ENCODE measurements around the gene ZCCHC14.

Gene ZCCHC14

DNA sequence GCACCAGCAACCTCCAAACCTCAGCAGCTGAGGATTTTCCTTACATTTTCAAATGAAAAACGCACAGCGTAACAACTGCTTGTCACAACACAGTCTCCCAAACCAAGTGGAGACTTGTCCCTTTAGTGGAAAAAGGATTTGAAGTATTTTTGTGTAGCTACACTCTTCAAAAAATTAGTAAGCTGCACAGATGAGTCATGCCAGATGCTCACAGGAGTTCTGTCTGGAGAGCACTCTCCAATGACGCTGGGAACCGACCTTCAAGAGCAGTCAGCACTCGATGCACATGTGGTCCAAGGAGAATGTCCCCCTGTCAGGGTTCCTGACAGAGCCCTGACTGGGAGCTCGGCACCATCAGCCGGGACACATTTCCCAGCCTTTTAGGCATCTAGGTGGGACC, 60.9 kb downstream of the ZCCHC14 start:
- DNase-seq (ENCODE audit: low read depth), result peak; percentile 33

DNA sequence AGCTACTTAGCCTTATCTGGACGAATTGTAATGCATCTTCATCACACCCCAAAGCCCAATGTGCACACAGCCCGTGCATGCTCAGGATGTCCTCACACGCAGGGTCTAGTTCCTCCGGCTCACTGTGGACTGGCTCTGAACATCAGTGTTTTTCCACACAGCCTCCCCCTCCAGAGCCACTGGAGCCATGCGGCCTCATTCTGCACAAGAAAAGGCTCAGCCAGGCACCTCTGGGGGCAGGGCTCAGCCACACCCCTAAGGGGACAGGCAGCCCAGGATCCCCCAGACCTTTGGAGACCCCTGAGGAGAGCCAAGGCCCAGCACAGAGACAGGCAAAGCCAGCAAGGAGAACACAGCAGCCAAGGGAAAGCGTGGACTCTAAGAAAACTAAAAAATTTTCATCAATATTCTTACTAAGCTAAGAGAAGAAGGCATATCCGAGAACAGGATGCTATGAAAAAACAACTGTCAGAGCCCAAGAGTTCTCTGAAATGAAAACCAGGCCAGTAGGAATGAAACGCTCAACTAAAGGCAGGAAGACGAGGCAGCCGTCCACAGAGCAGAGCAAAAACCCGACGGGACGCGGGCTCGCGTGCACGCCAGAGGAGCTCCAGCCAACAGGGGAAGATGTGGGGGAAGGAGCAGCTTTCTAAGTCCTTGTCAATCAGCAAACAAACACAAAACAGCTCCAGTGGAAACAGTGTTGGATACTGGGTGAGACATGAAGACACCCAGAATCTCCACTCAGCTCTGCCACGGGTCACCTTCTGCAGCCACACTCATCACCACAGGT, 66.2 kb downstream of the ZCCHC14 start:
- no peak for DNase-seq (ENCODE audit: low read depth)

DNA sequence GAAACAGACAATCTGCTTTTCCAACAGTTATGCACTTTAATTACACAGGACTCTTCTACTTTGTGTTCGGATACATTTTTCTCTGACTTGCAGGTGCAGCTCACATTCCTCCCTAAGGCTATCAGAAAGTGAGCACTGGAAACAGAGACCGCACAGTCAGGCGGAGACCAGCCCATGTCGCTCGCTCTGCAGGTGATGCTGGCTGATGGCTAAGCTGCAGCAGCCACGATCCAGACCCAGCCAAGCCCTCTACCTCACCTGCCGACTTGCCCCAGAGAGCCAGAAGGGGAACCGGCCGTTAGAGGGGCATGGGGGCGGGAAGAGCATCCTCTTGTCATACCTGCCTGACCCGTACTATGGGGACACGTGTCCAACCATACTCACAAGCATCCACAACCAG, 66.9 kb downstream of the ZCCHC14 start:
- DNase-seq (ENCODE audit: low read depth), result no peak

DNA sequence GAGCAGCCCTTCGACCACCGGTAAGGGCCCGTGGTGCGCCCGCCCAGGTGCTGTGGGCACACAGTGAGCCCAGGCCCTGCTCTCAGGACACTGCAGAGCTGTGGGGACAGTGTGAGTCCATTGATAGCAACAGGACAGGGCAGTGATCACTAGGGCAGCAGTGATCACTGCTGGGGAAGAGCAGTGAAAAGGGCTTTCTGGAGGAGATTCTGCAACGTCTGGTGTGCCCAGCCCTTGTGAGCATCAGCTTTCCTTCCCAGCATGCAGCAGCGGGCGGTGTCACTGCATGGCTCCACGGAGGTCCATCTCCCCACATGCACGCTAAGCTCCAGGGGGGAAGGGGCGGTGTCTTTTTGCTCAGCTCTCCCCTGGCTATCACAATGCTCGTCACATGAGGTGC, 68.6 kb downstream of the ZCCHC14 start:
- no peak for DNase-seq (ENCODE audit: low read depth)

DNA sequence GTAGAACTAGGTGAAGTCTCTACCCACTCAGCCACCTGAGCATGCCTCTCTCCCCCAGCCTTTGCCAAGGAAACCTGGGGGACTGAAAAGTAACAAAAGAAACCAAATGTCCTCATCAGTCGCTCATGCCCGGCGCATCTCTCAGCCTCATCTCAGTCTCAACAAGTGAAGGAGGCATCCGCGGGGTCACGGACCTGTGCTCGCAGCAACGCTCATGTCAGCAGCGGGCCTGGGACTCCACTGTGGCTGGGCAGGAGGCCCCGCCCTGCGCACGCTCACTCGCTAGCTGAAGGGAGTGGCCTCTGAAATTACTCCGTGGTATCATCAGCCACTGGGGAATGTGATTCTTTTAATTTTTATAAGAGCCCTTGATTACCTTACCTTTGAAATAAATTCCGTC, 69.4 kb downstream of the ZCCHC14 start:
- DNase-seq (ENCODE audit: low read depth), result no peak

DNA sequence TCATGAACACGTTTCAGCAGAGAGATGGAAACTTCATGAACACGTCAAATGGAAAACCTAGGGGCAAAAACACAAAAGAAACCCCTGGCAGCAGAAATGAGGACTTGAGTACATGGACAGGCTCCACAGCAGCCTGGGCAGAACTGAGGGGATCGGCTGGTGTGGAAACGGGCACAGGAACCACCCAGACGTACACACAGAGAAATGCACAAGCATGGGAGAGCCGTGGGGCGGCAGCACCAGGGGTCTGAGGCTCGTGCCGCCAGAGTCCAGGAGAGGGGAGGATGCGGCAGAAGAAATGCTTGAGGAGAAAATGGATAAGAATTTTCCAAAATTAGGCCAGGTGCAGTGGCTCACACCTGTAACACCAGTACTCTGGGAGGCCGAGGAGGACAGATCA, 70.7 kb downstream of the ZCCHC14 start:
- no peak for DNase-seq (ENCODE audit: low read depth)

DNA sequence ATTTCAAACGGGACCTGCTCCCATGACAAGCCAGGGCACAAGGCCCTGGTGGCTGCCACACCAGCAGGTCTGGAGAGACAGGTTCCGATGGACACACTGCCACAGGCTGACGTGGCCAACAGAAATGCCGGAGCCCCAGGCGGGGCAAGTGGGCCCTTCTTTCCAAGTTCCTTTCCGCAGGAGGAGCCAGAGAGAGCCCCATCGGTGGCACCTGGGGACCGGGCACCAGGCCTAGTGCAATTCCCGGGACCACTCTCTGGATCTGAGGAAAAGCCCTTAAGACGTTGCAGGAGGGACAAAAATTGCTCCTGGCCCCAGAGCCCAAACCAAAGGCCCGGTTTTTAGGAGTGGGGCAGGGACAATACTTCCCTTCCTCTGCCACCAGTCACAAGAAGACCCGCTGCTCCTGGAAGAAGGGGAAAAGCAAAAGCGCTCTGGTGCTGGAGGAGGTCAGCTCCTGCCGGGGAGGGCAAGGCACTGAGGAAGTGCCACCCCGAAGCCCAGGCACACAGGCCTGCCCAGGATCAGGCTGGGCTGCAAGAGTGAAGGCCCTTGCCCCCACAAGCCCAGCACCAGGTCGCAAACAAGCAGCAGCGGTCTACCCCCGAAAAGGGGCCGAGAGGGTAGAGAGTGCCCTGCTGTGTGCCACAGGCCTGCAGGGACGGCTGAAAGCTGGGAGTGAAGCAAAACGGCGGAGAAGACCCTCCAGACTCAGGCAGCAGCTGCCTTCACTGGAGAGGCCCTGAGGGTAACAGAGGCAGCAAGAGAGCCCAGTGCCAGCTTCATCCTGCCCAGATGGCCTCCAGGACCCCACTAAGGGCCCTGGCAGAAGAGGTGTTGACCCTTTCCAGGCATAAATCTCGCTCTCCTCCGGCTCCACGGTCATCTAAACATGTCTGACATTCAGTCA, 71.6 kb downstream of the ZCCHC14 start:
- DNase-seq (ENCODE audit: low read depth), result no peak

DNA sequence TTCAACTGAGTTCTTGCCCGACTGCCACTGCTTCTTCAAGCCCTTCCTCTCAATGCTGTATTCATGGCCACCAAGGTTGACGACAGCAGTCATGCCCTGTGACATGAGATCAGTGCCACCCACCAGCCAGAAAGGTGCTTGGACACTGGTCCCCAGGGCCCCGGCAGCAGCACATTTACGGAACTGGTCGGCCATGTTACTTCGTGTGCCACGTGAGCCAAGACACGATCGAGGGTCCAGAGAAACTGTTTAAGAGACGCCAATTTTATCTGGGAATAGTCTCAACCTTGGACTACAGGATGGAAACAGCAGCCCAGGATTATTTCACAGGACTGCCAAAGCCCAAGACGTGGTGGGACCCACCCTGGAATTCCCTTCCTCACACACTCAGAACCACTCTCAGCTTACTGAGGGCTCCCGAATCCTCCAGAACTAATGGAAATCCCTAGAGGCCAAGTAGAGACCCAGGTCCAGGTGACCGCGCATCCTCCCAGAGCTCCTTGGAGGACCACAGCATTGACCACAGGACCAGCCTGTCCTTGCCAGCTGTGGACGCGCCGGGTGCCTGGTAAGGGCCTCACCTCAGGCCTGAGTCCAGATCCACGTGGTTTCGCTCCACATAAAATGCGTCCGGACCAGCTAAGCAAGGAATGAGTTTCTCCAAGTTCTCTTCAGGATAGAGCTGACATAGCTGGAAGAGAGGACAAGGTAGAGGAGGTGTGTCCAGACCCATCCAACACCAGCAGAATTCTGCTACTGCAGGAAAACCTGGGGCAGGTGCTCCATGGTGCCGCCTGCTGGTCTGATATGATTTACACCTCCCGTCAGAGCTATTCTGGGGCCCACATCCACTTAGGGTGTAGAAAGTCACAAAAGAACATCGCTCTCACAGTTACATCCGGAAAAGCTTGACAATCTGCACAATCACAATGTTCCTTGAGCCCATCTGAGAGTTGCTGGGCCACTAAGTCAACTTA, 72.5 kb downstream of the ZCCHC14 start:
- DNase-seq (ENCODE audit: low read depth), result no peak

DNA sequence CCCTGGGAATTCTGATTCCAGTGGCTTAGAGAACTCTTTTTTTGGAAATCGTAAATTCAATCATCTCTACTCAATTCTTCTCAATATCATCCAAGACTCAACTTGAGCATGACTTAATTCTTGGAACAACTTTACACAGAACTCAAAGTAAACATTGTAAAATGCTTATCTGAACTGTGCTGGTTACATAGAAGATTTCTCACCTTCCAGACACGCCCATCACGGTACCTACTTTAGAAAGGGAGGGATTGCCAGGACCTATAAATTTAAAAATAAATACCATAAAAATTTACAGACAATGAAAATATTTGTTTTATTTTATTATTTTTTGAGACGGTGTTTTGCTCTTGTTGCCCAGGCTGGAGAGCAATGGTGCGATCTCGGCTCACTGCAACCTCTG, 74.2 kb downstream of the ZCCHC14 start:
- DNase-seq (ENCODE audit: low read depth), result no peak

DNA sequence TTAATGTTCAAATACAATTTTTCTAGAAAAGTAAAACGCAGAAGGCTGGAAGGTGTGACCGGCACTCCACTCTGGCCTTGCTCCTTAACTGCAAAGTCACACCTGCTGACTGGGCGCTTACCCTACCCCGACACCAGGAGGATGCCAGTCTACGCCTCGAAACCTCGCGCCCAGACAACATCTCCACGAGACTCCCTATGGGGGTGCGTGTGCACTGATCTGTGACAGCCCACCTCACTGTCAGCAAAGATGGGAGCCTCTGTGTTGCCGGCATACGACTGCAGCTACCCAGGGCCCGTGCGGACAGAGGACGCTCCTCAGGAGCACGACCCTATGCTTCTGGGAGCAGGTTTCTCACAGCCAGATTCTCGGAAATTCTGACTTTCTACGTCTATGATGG, 74.6 kb downstream of the ZCCHC14 start:
- no peak for DNase-seq (ENCODE audit: low read depth)

DNA sequence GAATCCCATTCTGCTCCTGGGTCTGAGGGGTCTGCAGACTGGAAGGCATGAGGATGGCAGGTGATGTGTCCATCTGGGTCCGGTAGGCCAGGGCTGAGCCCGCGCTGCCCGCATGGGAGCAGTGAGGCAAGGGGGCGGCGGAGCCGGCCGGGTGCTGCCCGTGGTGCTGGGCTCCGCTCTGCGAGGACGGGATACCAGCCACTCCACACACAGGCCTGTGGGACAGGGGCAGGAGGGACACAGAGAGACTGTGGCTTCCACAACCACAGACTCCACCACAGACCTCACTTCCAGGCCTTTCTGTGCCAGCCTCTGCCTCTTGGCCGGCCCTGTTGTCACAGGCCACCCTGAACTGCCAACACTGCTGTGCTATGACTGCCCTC, 75.3 kb downstream of the ZCCHC14 start:
- DNase-seq (ENCODE audit: low read depth), result no peak

DNA sequence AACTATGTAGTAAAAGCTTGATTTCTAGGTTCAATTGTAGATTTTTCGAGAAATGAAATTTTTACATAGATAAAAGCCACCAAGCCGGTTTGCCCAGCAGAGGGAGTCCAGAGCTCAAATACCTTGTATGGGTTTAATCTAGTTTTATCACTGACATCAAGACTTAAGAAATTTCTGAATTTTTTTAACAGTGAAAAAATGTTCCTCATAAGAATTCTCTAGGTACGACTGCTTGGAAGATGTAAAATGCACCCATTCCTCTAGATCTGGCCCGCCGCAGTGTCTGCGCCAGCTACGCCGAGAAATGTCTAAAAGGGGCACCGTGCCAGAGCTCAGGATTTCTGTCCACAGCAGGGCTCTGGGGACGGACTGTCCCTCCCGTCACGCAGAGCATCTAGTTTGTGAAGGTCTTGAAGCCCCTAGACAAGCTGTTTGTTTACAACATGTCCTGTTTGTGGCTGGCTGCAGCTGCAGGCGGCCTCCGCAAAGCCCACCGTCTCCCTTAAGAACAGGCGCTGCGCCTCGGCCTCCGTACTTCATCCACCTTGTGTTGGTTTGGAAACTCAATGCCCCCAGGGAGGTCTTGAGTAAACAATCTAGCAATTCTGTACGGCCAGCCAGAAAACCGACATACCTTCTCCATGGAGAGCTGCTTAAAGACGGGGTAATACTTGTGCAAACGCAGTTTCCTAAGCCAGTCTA, 75.8 kb downstream of the ZCCHC14 start:
- peak; percentile 62 for DNase-seq (ENCODE audit: low read depth)

DNA sequence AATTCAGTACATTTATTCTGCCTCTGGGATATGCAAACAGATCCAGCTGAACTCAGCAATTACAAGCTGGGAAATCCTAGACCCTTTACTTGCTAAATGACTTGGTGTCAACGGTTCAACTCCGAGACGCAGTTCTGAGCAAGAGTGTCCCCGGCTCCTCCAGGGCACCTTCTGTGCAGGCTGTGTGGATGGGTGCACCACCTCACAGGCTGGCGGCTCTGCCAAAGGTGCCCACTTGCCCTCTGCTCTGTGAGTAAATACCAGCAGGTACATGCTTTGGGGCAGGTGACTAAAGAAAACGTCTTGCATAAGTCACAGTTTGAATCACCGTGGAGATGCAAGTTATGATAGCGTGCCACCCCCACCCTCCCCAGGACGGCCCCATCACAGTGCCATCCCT, 77.4 kb downstream of the ZCCHC14 start:
- no peak for DNase-seq (ENCODE audit: low read depth)

DNA sequence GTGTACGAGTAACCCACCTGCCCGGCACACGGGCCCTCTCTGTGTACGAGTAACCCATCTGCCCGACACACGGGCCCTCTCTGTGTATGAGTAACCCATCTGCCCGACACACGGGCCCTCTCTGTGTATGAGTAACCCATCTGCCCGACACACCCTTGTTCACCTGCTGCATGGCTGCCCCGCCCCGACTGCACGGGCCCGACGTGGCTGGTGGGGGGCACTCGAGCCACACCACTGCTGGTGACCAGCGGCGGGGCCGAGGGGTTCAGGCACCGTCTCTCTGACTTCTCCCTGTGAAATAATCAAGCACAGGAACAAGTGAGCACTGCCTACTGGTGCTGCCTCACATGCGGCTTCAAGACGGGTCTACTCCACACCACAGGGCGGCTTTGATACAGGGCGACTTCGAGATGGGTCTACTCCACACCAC, 78.6 kb downstream of the ZCCHC14 start:
- no peak for DNase-seq (ENCODE audit: low read depth)

DNA sequence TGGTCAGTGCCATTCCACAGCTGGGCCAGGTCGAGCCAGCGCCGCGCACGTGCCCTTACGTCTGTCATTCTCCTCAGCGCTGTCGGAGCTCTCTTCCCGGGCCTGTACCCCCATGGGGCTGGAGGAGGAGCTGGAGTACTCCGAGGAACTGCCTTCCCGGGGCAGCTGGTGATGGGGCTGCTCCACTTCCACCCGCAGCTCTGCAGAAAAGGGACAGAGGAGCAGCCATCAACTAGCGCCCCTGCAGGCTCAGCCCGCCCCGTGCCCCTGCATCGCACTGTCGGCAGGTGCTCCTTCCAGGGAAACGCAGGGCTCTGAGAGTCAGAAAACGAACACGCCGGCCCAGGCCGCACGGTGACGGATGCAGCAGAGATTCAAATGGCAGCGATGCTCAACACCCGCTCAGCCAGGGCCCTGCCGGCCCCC, 79.8 kb downstream of the ZCCHC14 start:
- DNase-seq (ENCODE audit: low read depth), result no peak

DNA sequence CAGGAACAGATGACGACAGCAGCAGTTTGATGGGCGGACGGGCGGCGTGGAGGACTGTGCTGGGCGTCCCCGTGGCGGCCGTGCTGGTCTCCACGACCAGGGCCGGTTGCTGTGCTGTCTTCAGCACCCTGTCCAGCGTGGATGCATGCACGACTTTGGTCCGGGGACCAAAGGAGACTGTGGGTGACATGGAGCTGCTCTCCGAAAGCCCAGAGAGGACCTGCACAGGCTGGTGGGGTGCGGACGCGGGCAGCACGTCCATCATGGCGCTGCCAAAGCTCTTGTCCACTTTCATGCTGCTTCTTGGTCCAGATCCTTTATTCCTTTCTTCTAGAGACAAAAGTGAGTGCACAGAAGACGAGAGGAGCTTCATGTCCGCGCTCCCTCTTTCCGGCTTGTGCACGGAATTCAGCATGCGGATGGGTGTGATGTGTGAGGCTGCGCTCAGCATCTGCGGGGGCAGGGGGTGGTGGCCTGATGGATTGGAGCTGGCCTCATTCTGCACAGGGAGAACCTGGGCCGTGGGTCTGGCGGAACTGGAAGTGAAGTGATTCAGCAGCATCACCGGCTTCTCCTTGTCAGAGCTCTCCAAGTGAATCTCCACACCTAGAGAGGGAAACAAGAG, 80.3 kb downstream of the ZCCHC14 start:
- no peak for DNase-seq (ENCODE audit: low read depth)

DNA sequence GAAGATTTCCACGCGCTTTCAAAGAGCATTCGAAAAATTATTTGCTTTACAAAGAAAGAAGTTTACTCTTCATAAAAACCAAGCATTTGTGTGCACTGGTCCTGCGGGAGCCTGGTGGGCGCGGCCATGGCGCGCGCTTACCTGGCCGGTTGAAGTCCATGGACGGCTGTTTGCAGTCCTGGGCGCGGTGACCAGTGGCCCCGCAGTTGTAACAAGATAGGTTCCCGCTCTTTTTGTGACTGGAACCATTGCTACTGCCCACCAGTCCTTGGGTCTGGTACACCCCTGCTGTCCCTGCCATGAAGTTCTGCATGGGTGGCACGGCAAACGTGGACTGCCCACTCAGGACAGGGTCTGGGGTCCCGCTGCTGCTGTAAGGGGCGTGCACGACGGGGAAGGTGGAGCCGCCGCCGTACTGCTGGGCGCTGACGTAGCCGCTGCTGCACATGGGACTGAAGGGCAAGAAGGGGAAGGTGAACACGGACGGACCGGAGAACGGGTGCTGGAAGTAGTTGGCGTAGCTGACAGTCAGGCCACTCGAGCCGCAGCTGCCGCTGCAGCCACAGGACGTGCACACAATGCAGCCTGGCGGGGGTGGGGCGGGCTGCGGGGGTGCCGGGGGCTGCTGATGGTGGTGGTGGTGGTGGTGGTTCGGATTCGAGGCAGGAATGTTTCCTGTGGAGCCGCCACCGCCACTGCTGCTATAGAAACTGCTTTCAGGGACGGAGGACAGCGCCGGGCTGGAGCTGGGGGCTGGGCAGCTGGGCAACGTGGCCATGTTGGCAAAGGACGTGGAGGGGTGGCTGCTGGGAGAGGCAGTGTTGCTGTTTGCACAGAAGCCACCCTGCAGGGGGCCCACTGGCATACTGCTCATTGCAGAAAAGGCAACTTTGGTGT, 81.2 kb downstream of the ZCCHC14 start:
- no peak for DNase-seq (ENCODE audit: low read depth)

DNA sequence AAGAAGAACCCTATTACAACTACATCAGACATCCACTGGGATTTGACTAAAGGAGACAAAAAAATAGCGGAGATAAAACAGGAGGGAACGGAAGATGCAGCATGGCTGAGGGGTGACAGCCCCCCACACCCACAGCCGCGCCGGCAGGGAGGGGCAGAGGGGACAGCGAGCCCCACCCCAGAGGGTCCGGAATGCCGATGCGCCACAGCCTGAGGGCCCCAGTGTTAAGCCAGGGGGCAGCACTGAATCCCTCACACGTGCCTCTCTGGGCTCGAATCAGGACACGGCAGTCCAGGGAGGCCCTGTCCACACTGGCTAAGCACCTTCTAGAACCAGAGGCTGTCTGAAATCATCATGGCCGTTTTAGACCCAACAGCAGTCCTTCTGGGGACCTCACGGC, 81.9 kb downstream of the ZCCHC14 start:
- no peak for DNase-seq (ENCODE audit: low read depth)

DNA sequence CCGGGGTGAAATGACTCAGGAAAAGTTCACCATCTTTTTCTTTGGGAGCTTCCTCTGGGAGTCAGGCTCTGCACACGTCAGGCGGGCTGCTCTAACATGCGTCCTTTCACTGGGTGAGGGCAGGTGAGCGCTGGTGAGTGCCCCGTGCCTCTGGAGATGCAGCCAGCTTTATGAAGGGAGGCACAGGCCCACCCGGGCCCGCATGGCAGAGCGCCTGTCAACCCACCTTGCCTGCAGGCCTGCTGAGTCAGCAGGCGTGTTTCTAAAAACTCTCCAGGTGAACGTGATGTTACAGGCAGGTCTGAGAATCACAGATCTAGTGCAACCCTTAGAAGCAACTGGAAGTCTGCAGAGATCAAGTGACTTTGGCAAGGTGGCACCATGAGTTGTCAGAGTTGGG, 82.3 kb downstream of the ZCCHC14 start:
- DNase-seq (ENCODE audit: low read depth), result no peak

DNA sequence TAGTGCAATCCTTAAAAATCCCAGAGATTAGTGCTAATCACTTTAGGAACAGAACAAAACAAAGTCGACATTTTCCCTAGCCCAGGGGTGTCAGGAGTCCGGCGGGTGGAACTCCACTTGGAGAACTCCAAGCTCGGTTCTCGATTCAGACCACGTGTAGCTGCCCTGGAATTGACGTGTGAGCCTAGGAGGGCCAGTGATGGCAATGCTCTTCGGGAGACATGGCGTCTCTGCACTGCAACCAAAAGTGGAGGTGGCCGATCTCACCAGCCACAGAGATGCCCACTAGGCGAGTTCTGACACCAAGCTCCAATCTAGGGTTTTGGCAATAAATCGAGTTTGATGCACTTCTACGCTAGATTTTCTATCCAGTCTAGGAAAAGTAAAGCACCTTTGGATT, 83.0 kb downstream of the ZCCHC14 start:
- DNase-seq (ENCODE audit: low read depth), result no peak

Data from fibroblast of the conjunctiva (primary cell).